GM19324 (cell line): ENCODE data around the gene ATP2A2.
"Not testable (repeated sequence)": the region's sequence is repeated elsewhere in the genome, so short reads cannot be mapped to it uniquely, and the experiment has no call there.

Source experiments
- ATAC-seq: cut with Tn5 transposase; IDR thresholded peaks from one replicate; pipeline ENCODE4 v1.9.1; 2021; ENCODE audit warnings: mild to moderate bottlenecking, moderate library complexity; ENCODE audit not compliant: unreplicated experiment, low FRiP score

The ATP2A2 gene

GRCh38 chr12:110280779-110281548 lies at the start of gene ATP2A2:
TSS of gene ATP2A2 (plus strand) at chr12:110281247. CDS start at chr12:110281790, 543 bp downstream.
- ATAC-seq = peak; percentile 86

- no peak for ATAC-seq
These were observed 47.7 kb upstream of the ATP2A2 start for GRCh38 chr12:110233212-110233903.

- no peak for ATAC-seq
These were observed 46.7 kb upstream of the ATP2A2 start for GRCh38 chr12:110234331-110234751.

GRCh38 chr12:110234755-110235154 lies 46.3 kb upstream of the ATP2A2 start:
- no peak for ATAC-seq

GRCh38 chr12:110235383-110235782 lies 45.7 kb upstream of the ATP2A2 start:
- ATAC-seq = no peak

DNA sequence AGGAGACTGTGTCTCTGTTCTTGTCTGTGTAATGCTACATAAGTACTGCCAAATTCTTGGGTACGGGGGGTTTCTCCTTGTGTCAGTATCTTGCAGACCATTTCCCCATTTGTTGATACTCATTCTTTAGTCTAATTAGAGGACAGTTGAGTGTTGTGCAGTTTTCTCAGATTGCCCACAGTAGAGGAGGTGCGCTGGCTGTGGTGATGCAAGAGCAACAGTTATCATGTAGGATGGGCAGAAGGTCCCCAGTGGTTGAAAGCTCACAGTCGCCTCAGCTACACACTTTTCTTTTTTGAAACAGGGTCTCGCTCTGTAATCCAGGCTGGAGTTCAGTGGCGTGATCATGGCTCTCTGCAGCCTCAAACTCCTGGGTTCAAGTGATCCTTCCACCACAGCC lies 37.8 kb upstream of the ATP2A2 start:
- no peak for ATAC-seq

- ATAC-seq = no peak
These were observed 36.7 kb upstream of the ATP2A2 start for GRCh38 chr12:110244372-110244771.

GRCh38 chr12:110244829-110245228 lies 36.2 kb upstream of the ATP2A2 start:
- no peak for ATAC-seq

GRCh38 chr12:110245369-110245772 lies 35.7 kb upstream of the ATP2A2 start:
- ATAC-seq = no peak

- no peak for ATAC-seq
These were observed 34.3 kb upstream of the ATP2A2 start for GRCh38 chr12:110246636-110247339.

DNA sequence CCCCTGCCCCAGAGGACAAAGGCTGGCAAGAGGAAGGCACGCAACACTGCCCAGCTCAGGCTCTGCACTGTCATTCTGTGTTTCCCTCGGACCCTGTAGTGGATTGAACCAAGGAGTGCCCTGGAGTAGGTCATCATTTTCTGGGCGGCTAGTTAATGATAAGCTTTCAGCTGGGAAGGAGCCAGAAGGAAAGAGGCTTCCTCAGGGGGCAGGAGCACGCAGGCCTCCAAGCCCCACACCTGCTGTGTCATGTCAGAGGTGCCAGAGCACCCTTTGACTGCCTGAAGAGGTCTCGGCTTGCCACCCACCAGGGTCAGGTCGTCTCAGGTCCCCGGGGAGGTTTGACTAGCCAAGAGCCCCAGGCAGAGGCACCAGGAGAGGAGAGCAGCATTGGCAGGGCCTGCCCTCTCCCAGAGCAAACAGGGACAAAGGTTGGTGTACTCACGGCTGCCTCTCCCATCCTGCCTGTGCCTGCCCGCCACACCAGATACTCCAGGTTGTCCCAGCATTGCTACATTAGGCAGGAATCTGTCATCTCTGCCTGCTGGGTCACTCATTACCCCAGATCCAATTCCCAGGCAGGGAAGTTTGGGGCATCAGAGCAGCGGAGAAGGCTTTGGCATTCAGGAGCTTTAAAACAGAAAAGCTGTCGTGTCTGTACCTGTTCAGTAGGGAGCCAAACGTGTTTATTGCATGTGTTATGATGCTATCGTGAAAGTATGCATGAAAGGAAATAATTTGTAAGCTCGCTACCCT lies 33.5 kb upstream of the ATP2A2 start:
- no peak for ATAC-seq

DNA sequence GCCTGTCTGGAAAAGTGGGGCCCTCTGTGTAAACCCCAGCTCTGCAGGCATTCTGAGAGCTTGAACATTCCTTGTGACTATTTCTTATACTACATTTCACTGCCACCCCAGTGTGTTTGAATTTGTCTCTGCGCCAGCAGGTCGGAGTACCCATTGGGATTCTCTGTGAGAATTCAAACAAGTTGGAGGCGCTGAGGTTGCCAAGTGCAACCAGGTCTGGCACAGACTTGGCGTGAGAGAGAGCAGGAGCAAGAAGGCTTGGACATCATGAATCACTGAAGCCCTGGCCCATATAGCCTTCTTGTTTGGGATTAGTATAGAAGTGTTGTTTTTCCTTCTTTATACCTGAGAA lies 33.0 kb upstream of the ATP2A2 start:
- no peak for ATAC-seq

- ATAC-seq = no peak
These were observed 31.9 kb upstream of the ATP2A2 start for GRCh38 chr12:110249105-110249504.

DNA sequence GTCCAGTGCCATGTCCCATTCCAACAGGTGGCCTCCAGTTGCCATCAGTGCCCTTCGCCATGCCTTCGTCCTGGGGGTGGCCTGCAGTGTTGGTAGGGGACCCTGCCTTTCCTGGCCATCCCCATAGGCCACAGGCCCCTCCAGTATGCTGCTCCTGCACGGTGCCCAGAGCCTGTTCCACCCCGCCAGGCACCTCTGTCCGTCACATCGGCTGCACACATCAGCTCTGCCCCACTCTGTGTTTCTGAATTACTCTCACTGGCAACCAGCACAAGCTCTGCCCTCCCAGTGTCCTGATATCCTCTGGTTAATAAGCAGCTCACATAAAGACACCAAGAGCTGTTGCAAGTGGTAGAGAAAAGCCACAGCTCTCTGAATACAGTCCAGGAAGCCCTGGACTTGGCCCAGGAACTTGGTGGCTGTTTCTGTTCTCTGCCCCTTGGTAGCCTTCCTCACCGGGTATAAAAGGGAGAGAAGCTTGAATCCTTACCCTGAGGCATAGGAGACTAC lies 31.3 kb upstream of the ATP2A2 start:
- no peak for ATAC-seq

DNA sequence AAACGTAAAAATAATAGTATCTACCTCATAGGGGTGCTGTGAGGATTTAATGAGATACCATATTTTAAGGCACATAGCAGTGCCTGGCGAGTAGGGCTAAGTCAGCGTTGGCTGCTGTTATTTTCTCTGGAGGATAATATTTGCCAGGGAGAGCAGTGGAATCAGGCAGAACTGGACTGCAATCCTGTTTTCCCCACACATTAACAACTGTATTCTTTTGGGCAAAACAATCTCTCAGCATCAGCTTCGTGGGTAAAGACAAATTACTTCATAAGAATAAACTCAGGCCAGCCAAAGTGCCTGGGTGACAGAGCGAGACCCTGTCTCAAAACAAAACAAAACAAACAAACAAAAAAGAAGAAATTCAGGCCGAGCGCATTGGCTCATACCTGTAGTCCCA lies 29.7 kb upstream of the ATP2A2 start:
- ATAC-seq = no peak

DNA sequence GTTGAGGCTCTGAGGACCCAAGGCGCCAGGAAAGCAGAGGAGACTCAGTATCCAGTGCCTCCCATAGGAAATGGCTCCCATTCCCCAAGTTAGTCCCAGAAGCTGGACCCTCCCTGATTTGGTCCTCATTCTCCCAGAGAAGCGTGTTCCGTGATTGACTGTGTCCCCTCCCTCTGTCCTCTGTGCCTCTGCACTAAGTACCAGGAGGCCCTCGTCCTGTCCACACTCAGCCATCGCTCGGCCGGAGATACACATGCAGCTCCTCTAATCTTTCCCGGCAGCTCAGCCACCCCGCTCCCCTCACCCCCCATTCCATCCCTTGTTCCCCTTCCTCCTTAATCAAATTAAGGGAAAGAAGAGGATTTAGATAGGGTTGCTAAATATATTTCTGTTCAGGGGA lies 28.3 kb upstream of the ATP2A2 start:
- no peak for ATAC-seq

DNA sequence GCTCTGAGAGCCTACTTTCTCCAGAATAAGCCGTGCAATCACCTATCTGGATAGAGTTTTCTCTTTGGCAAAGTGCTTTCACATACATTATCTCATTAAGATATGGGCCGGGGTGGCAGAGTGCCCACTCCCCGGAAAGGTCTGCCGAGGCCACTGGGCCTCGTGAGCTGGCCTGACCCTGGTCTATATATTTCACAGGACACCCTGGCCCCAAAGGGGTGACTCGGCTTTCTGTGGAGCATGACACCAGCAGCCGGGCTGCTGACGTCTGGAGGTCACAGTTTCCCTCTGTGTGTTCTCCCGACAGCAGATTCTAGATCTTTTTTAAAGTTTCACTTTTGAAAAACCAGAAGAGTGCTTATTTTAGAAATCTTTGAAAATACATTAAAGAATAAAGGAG lies 27.9 kb upstream of the ATP2A2 start:
- ATAC-seq = no peak

GRCh38 chr12:110254971-110255540 lies 26.0 kb upstream of the ATP2A2 start:
- no peak for ATAC-seq

- not testable (repeated sequence) for ATAC-seq
These were observed 25.1 kb upstream of the ATP2A2 start for GRCh38 chr12:110255890-110256456.
